Heart left ventricle (tissue), 16 donors: Measurements from ENCODE around the gene CRYGB. TPM values are rescaled to one million over a fixed set of nuclear protein-coding genes. Genes with fewer than 3 reads are reported as not detected.

Experiments
- ATAC-seq, 4 donors: fragments of 200-7000 bp; cut with Tn5 transposase; one replicate each; pipeline ENCODE4 v1.9.1; 2020 to 2022; ENCODE audit warnings: moderate library complexity in 4 of 4, mild to moderate bottlenecking in 3 of 4, moderate number of reproducible peaks in 1 of 4
- DNase-seq, 5 donors: peaks; one replicate each; pipeline ENCODE4 v3.0.0-alpha.2; 2020
- H3K27ac ChIP-seq, 12 donors: fragments of 200-600 bp; sonication (generic) in 4 of 12; one replicate each; pipeline versions ENCODE4 v1.5.0 to v1.8.0; 2016 to 2022; ENCODE audit warnings: mild to moderate bottlenecking in 2 of 12
- H3K27me3 ChIP-seq, 9 donors: fragments of 200-600 bp; sonication (generic) in 2 of 9; one replicate each; pipeline versions ENCODE4 v1.5.1 to v1.8.0; 2016 to 2022; ENCODE audit warnings: mild to moderate bottlenecking in 3 of 9
- H3K36me3 ChIP-seq, 9 donors: fragments of 200-600 bp; sonication (generic) in 2 of 9; one replicate each; pipeline versions ENCODE4 v1.5.0 to v1.8.0; 2018 to 2022; ENCODE audit warnings: mild to moderate bottlenecking in 2 of 9
- H3K4me1 ChIP-seq, 12 donors: fragments of 200-600 bp; sonication (generic) in 4 of 12; one replicate each; pipeline versions ENCODE4 v1.5.0 to v1.8.0; 2016 to 2022; ENCODE audit warnings: mild to moderate bottlenecking in 3 of 12
- H3K4me3 ChIP-seq, 12 donors: fragments of 200-600 bp; sonication (generic) in 4 of 12; one replicate each; pipeline versions ENCODE4 v1.5.0 to v1.8.0; 2017 to 2022; ENCODE audit warnings: mild to moderate bottlenecking in 9 of 12, moderate library complexity in 4 of 12
- H3K9me3 ChIP-seq, 12 donors: fragments of 200-600 bp; sonication (generic) in 4 of 12; one replicate each; pipeline versions ENCODE4 v1.5.0 to v1.8.0; 2016 to 2022; ENCODE audit warnings: mild to moderate bottlenecking in 1 of 12
- CTCF ChIP-seq, 12 donors: fragments of 200-600 bp; sonication (generic) in 4 of 12; IDR thresholded peaks; one replicate each; pipeline versions ENCODE4 v1.5.0 to v1.8.0; 2018 to 2022; ENCODE audit warnings: antibody characterized with exemption in 12 of 12, mild to moderate bottlenecking in 5 of 12
- POLR2A ChIP-seq, 2 donors: fragments of 450-650 bp; IDR thresholded peaks; one replicate each; pipeline ENCODE4 v1.6.1; 2017; ENCODE audit warnings: antibody characterized with exemption in 2 of 2, mild to moderate bottlenecking in 2 of 2, moderate library complexity in 2 of 2
- WGBS, 4 donors: extraction: QIAGEN DNeasy Blood & Tissue Kit in 2 of 4; methylation state at CpG; one replicate each; pipeline versions ENCODE4 v1.1.5 to v1.1.7; 2013 to 2018; 5-methylcytosine and 5-hydroxymethylcytosine counted together
- intact Hi-C, 10 donors: fragments of 100-400 bp; cut with DNase I; formaldehyde crosslinking; loops; one replicate each; pipeline versions ENCODE4 v1.11.1 to v1.14.2; 2022
- long read RNA-seq, 3 donors: library from polyadenylated mRNA; unstranded; transcript quantifications; one replicate each; pipeline ENCODE4 v2.0.0, GENCODE V29; 2020 to 2021
- polyA plus RNA-seq, 2 donors: library from polyadenylated mRNA; stranded (reverse); fragments of 200-250 nt; gene quantifications; one replicate each; pipeline ENCODE4 v1.2.3, GENCODE V29; 2013
- total RNA-seq, 9 donors: library from RNA; depleted of rRNA in 2 of 9; stranded (reverse); fragments of >200 nt in 2 of 9; fragmentation: NEBNext Ultra II Directional in 3 of 9; extraction: Animal tissue kit (Norgen Biotek cat#: 25700) in 3 of 9; gene quantifications; one replicate each; pipeline versions ENCODE4 v1.1.0 to v1.2.4, GENCODE V29; 2016 to 2023
- donor health status: ischemic (EF 13 %, LVEDD 7.1; RV severe dilation, severe dysfunction).
- donor health status: healthy with polysubstance abuse.
- donor health status: DM: no; HTN: yes; CAD: no.
- donor health status: DM: no; HTN: no; CAD: no.
- donor health status: ischemic (EF 25% LVEDD 6.9; RV normal size, moderate dysfunction).
- donor health status: ischemic (EF 25% LVEDD 5.7; RV mildly dilated, moderate dysfunction).
- donor health status: healthy.
- donor health status: DM: yes; HTN: yes; CAD: no.
- donor health status: ischemic (EF 35%, LVEDD 5.7; RV mildly dilated, moderate dysfunction).
- donor health status: nonischemic (EF 11% LVEDD 7.7; RV severe dilation, severe dysfunction).
- donor health status: DM: yes; HTN: yes; CAD: no.
- donor health status: PGD.
- donor health status: ischemic (EF 29% LVEDD 5.4; RV normal size, mild dysfunction).
- donor health status: nonischemic (EF 23%, LVEDD 6.1; RV moderate dilation, normal function).

CRYGB gene, protein sequence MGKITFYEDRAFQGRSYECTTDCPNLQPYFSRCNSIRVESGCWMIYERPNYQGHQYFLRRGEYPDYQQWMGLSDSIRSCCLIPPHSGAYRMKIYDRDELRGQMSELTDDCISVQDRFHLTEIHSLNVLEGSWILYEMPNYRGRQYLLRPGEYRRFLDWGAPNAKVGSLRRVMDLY
- total RNA-seq (not detected), polyA plus RNA-seq (not detected)
- long read RNA-seq, donor 1: 0 reads
- long read RNA-seq, donor 2: 0 reads
- long read RNA-seq, donor 3: 0 reads

DNA sequence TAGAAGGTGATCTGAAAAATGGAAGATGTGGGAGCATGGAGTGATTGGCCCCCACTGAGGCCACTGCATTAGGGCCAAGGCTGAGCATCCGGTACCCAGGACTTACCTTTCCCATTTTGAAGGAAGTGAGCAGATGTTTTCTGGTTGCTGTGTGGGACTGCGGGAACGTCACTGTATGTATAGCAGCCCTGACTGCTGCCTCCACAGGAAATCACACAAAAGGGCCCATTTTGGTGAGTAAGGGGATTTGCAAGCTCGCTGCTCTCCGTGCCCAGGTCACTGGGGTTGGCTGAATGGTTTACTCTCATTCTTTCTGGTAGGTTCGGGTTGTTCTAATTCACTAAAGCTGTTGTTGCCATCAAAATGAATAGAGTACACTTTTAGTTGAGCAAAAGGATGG is at the start of gene CRYGB:
Gene CRYGB, minus strand, starts transcription at position 153 of the 400 bp plus-strand sequence. Its CDS starts 38 bp downstream, at position 115.
- intact Hi-C loops: no loop called here
- H3K36me3 ChIP-seq: no peaks in the 10 kb centered on the region
- TF ChIP-seq POLR2A (IDR thresholded peaks at IDR 0.05): no peak
- no peak for TF ChIP-seq CTCF (IDR thresholded peaks at IDR 0.05)
- H3K27me3 ChIP-seq: no peaks in the 10 kb centered on the region
- no peak for DNase-seq
- no peaks in the 10 kb centered on the region for H3K9me3 ChIP-seq
- no peaks in the 10 kb centered on the region for H3K4me1 ChIP-seq
- no peak for ATAC-seq
- H3K4me3 ChIP-seq: no peak within 1 kb of the TSS
- 58 to 82% (median 64%) methylated on average over 6 of the region's 6 CpGs for WGBS, 4 donors
- no peak within 1 kb of the TSS for H3K27ac ChIP-seq

- no peak for ATAC-seq
- Histone ChIP-seq H3K9me3 (no peaks in the 10 kb centered on the region), H3K4me3 (no peak overlapping the region), H3K27me3 (peaks cover 0 to 3% (median 0%) of the 10 kb centered on the region in 9 donors), H3K4me1 (no peaks in the 10 kb centered on the region), H3K27ac (no peak overlapping the region), H3K36me3 (no peaks in the 10 kb centered on the region)
- TF ChIP-seq CTCF (IDR thresholded peaks at IDR 0.05) (no peak), POLR2A (IDR thresholded peaks at IDR 0.05) (no peak)
- intact Hi-C loops: no loop called here
- DNase-seq: no peak
- 78 to 83% (median 80%) methylated on average over 3 of the region's 3 CpGs for WGBS, 4 donors
Measured at GRCh38 chr2:208195531-208195930, 49.6 kb upstream of the CRYGB start.

GRCh38 chr2:208192611-208193236 is 46.8 kb upstream of the CRYGB start:
- DNase-seq (no peak), ATAC-seq (no peak)
- Histone ChIP-seq H3K4me1 (no peaks in the 10 kb centered on the region), H3K27ac (no peak overlapping the region), H3K9me3 (no peaks in the 10 kb centered on the region), H3K4me3 (no peak overlapping the region), H3K36me3 (no peaks in the 10 kb centered on the region), H3K27me3 (peaks cover 0 to 8% (median 0%) of the 10 kb centered on the region in 9 donors)
- intact Hi-C loops: no loop called here
- TF ChIP-seq CTCF (IDR thresholded peaks at IDR 0.05) (no peak), POLR2A (IDR thresholded peaks at IDR 0.05) (no peak)
- 89 to 92% (median 91%) methylated on average over 8 of the region's 8 CpGs for WGBS, 4 donors

DNA sequence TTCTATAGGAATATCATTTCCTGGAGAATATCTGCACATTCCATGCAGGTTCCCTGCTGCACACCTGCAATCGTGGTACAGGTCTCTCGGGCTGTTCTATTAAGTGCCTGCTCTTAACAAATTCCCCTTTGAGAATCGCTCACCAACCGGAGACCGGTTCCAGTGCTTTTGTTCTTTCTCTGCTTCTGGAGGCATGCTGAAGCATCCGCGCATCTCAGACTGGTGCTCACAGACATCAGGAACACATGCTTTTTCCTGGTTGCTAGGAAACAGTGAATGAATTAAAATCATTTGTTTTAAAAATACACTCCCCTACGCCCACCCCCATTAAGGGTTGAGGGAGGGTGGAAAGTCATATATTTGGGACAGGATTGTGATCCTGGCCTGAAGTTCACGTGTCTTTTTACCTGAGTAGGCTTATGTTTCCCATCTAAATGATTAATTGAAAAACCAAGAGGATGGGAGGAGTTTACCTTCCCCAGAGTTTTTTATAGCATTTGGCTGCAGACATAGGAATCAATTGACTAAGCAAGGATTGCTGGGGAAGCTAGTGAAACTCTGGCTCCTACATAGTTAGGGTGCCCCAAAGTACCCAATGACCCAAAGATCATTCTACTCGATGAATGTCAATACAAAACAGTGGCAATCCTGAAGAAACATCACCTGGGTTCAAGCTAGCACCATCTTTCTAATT is 44.0 kb upstream of the CRYGB start, which contains the start of gene C2orf80:
Gene C2orf80, minus strand, starts transcription at position 221 of the 694 bp plus-strand sequence. CDS start 3,044 bp downstream, outside the sequence.
- ATAC-seq (no peak), DNase-seq (no peak)
- no peaks in the 10 kb centered on the region for H3K4me1 ChIP-seq
- H3K4me3 ChIP-seq: no peak within 1 kb of the TSS
- 78 to 81% (median 79%) methylated on average over 10 of the region's 10 CpGs for WGBS, 4 donors
- H3K36me3 ChIP-seq: no peaks in the 10 kb centered on the region
- H3K27me3 ChIP-seq: peaks cover 0 to 24% (median 3%) of the 10 kb centered on the region in 9 donors
- intact Hi-C loops: no loop called here
- TF ChIP-seq CTCF (IDR thresholded peaks at IDR 0.05) (no peak), POLR2A (IDR thresholded peaks at IDR 0.05) (no peak)
- no peaks in the 10 kb centered on the region for H3K9me3 ChIP-seq
- no peak within 1 kb of the TSS for H3K27ac ChIP-seq
